T-helper 1 cell treated with Interleukin-12 subunit alpha and Interleukin-12 subunit beta and Interleukin-4 antibody, amounts not matched to agents 30 ng/mL and 1 ng/mL, for 36 hours (primary cell): ENCODE results near the gene ITIH3. TPM values are rescaled to one million over a fixed set of nuclear protein-coding genes. Genes with fewer than 3 reads are reported as not detected.

Experiments
- intact Hi-C: fragments of 100-400 bp; cut with micrococcal nuclease; formaldehyde crosslinking; loops from one replicate; pipeline ENCODE4 v1.15.1; 2024
- total RNA-seq: library from RNA; stranded (reverse); gene quantifications from 2 replicates; pipeline ENCODE4 v1.2.3, GENCODE V29; 2022

The ITIH3 gene
- total RNA-seq, 1 donor from 2014 or later = not detected

DNA sequence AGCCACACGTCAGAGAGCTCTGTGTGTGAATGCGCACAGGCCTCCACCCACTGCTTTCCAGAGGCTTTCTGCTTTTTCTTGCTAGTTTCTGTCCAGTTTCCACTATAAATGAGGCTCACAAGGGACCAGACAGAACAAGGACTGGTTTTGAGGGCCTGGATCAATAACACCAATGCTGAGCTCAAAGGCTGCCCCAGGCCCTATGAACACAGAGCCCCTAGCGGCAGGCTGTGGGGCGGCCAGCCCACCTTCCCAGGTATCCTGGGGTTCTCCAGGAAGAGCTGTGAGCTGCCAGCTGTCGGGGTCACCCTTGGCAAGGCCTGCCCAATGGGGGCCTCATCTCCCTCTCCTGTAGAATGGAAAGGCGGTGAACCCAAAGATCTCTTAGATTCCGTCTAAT is 2.2 kb upstream of the ITIH3 start:
- intact Hi-C loops = no loop called here

DNA sequence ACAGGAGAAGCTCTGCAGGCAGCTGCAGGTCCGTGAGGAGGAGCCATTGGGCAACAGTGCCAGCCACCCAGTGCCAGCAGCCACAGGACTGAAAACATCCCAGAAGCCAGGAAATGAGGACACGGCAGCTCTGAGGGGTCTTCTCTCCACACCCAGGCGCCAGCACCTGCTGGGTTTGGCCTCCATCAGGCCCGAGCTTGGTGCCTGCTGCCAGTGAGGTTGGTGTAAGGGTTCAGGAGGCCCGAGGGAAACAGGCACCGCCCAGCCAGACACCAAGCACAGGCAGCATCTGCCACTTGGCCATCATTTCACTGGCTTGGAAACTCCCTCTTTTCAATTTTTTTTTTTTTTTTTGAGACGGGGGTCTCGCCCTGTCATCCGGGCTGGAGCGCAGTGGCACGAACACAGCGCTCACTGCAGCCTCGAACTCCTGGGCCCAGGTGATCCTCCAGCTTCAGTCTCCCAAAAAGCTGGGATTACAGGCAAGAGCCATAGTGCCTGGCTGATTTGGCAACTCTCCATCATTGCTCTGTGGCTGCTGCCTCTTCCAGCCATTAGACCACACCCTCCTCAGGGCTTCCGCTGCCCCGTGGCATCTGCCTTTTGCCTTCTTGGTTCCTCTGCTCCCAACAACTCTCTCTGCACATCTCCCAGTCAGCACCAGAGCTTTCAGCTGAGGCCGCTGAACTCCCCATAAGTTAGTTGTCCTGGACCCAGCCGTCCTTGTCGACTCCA is 1.5 kb upstream of the ITIH3 start:
- intact Hi-C loops = no loop called here

DNA sequence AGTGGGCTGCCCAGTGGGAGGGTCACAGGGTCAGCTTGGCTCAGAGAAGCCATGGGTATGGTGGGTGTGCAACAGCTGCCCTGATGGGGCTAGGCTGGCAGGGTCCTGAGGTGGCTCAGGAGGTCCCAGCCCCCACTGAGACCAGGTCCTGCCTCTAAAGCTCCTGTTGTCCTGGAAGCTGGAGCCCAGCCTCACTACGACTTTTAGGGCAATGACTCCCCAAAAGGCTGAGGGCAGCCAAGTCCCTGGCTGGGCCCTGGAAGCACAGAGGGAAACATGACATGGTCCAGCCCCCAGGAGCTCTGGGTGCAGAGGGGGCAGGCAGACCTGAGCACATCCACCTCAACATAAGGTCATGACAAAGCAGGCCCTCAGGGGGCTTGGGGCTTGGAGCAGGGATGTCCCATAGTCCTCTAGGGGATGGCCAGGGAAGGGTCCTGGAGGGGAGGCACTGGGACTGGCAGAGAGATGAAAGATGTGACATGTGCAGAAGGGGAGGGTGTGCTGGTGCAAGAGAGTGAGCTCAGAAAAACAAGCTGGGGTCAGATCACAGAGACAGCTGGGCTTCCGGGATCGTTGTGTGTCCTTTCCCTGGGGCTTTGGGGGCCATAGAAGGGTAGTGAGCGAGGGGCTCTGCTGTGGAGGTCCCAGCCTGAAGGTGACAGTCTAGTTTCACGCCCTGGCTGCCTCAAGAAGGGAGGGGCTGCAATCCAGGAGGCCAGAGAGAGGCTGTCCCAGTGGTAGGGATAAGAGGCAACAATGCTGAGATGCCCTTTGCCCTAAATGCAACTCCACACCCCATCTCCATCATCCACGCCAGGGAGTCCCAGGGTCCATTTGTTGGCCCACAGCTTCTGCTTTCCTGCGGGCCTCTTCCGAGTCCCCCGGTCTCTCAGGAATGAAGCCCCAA is 639 bp upstream of the ITIH3 start:
- intact Hi-C loops = no loop called here

DNA sequence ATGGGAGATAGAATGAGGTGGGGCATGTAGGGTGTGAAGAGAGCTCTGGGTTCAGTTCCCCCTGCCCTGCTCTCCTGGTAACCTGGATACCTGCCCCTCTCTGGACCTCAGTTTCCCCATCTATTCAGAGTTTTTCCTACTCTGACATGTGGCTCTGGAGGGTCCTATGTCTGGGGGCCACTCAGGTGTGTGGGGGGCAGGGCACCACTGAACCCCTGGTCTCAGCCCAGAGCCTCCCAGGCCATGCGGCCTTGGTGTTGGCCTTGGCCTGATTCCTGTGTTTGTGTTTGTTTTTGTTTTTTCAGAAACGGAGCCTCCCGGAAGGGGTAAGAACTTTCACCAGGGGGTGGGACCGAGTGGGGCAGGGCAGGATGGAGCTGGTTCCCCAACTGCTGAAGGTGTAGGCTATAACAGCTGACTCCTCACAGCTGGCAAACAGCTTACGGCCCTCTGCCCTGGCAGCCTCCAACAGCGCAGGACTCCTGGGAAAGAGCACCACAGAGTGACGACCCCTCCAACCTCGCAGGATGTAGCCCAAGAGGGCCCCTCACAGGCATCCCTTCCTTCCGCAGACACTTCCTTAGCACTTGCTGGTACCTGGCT is 803 bp downstream of the ITIH3 start:
- intact Hi-C loops = no loop called here

DNA sequence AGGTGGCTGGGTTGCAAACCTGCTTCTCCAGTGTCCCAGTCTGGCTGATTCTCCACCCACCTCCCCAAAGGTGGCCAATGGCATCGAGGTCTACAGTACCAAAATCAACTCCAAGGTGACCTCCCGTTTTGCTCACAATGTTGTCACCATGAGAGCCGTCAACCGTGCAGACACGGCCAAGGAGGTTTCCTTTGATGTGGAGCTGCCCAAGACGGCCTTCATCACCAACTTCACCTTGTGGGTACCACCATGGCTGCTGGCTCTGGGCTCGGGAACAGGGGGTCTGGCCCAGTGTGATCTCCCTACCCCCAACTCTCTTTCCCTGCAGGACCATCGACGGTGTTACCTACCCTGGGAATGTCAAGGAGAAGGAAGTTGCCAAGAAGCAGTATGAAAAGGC is 1.8 kb downstream of the ITIH3 start:
- intact Hi-C loops = no loop called here

DNA sequence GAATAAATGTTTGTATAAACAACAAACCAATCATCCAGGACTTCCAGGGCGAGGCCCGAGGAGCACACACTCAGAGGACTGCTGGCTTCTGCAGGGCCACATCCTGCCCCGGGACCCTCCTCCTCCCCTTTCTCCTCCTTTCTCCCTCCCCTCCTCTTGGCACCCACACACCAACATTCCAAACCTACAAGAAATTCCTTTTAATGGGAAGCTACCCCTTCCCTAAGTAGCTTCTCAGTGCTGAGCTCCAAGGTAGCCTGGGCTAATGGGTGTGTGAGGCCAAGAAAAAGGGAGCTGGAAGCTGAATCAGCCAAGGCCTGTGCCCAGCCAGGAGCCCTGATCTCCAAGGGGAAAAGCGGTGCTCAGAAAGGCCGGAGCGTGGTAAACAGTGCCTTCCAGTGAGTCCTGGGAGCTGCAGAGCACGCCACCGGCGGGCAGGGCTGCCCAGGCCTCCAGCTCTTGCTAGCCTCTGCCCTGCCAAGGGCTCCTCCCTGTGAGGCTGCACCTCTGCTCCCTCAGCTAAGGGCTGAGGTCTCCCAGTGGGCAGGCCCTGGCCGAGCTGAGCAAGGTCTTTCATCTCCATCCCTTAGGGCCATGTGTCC is 3.9 kb downstream of the ITIH3 start:
- intact Hi-C loops = no loop called here

DNA sequence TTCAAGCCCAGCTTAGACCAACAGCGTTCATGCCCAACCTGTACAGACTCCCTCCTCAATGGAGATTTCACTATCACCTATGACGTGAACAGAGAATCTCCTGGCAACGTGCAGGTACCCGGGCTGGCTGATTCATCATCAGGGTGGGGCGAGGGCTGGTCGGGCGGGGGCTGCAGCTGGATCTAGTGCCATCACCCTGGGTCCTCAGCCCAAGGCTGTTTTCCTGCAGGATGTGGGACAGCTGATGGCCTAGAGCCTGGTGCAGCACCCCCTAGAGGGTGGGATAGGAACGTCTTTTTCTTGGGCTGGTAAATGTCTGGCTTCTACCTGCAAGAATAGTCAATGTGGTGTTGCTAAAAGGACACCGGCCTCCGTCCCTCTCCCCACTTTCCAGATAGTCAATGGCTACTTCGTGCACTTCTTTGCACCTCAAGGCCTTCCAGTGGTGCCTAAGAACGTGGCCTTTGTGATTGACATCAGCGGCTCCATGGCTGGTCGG is 4.4 kb downstream of the ITIH3 start:
- intact Hi-C loops = no loop called here

DNA sequence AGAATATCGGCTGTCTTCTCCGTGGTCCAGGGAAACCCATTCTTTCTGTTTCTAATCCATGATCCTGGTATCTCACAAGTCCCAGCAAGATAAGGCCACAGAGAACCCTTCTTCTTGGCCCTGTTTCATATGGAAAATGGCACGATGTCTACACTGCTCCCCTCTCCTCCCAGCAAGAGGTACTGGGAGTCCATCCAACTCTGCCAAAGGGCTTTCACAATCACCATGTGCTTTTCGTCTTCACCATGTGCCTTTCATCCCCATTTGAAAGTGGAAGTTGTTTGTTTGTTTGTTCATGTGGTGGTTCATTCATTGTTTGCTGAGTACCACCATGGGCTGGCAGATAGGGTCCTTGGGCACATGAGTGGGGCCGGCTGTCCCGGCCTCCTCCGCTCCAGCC is 5.5 kb downstream of the ITIH3 start:
- intact Hi-C loops = no loop called here

DNA sequence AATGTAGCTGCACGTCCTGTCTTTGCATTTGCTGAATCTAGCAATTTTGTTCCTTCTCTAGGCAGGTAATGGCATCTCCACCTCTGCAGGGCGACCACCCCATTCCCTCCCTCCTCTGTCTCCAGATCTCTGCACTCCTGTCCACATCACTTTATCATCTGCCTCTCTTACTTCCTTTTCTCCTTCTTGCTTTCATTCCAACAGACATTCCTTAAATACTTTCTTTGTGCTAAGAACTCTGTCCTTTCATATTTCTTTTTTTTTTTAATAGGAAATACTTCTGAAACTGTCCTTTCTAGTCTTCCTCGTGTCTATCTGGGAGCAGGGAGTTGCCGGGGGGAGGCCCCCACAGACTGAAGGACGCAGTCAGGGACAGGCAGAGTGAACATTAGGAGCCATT is 7.2 kb downstream of the ITIH3 start:
- intact Hi-C loops = no loop called here

DNA sequence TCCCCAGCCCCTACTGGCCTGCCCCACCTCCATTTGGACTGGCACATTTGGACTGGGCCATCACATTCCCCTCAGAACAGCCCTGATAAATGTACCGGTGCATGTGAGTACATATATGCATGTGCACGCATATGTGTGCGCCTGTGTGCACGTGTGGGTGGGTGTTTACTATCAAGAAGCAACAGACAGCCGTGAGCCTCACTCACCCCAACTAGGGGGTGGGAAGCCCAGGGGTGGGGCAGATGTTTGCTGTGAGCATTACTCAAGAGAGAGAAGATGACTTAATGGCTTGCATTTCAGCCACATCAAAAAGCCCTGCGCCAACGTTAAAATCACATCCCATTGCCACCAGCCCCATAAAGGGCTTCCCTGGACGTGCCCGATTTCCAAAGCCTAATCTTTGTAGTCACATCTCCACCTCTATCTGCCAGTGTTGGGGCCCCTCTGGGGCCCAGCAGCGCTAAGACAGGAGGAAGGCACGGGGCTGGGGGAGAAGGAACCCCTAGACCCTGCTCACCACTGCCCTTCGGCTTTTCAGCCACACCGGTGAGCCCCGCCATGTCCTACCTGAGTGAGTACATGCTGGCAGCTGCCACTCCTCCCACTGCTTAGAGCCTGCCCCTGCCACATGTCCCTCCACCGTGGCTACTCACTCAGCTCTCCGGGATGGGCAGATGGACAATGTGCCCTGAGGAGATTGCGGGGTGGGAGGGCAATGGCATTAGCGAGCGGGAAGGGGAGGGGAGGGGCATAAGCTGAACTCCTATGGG is 10.9 kb downstream of the ITIH3 start:
- intact Hi-C loops = no loop called here

DNA sequence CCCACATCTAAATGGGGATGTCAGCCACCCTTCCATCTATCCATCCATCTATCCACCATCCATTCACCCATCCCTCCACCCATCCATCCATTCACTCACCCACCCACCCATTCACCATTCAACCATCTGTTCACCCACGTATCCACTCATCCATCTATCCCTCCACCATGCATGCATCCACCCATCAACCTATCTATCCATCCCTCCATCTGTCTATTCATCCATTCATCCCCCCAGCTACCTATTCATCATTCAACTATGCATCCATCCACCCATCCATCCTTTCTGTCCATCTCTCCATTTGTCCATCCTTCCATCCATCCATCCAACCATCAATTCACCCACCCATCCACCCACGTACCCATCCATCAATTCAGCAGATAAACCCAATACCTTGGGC is 14.6 kb downstream of the ITIH3 start:
- intact Hi-C loops = no loop called here

DNA sequence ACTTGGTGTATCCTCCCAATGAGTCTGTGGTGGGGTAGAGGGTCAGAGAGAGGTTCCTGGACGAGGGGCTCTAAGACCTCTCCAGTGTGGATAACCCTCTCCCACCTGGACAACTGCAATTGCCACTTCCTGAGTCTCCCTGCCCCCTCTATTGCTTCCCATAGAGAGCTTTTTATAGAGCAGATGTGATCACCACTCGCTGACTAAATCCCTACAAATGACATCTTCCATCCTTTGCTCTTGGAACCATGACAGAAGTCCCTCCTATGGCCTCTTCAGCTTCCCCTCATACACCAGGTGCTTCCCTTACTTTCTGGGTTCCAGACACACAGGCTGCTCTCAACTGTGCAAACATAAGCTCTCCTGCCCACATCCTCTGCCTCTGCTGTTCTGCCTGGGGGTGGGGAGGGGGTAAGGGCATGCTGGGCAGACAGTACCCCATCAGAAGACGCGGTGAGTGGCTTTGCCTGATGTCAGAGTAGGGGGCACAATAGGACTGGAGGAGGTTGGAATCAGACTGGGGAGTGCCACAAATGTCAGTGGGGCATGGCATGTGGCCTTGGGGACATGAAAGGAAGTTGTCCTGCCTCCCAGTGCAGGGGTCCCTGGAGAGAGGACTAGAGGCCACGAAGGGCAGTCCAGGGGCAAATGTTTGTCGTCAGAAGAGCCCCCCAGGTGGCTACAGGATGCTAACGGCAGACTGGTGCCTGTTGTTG is 15.2 kb downstream of the ITIH3 start:
- intact Hi-C loops = no loop called here

DNA sequence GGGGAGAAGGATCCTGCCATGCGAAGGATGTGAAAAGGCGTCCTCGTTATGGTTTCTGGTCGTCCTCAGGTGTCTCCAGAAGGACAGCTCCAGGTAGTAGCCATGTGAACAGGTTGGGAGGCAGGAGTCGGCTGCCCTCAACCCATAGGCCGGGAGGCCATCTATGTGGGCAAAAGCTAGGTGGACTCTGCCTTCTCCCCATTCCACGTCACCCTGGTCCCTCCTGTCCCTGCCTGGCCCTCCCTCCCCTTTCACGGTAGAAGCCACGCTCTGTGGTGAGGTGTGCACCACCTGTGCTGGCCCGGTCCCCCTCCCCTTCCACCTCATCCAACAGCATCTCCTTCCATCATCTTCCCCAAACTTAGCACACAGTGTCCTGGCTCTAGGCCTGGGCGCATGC is 16.3 kb downstream of the ITIH3 start:
- intact Hi-C loops = no loop called here

DNA sequence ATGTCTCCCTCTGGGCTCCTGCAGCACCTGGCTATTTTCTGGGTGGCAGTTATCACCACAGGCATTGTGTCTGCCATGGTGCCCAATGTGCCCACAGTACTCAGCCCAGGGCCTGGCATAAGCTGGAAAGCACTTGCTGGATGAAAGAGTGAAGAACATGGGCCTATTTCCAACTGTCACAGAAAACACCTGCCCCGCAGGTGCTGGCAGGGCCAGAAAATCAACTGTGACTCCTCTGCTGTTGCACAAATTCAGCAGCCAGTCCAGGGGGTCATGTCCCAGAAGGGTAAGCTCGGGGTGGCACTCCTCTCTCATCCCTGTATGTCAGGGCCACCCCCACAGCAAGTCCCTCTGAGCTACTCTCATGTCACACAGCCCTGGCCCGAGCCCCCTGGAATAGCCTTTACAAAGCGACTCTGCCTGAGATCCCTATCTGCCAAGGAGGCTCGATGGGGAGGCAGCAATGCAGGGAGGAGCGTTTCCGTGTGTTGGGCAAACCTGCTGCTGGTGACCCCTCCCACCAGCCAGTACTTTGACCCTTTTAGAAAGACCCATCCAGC is 16.9 kb downstream of the ITIH3 start:
- intact Hi-C loops = no loop called here

DNA sequence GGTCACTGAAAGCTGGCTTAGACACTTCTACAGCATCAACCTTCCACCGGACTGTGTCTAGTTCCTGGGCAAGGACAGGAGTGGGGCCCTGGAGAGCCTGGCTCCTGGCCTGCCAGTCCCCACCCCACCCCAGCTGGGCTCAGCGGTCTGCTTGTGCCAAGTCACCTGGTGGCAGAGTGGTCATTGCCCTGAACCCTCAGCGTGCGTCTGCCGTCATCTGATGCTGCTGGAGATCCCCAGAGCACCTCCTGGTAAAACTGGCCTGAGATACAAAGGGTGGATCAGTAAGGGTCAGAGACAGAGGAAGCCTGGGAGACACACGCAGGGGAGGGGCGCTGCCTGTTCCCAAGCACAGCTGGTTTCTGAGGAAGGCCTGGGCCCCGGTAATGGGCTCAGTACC is 19.2 kb downstream of the ITIH3 start:
- intact Hi-C loops = no loop called here

DNA sequence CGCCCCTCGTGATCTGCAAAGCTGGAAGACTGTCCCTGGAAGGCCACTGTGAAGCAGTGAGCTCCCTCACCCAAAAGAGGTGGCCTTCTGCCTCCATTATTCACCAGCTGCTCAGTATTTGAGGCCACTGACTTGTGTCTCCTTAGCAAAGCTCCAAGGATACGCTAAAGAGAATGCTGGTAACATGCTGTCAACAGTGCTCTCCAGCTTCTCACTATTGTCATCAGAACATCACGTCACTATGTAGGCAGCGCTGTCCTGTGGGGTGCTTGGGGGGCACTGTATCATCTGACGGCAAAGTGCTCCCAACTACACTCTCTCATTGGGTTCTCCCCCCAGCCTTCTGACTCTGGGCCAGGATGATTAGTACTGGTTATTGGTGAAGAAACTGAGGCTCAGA is 21.6 kb downstream of the ITIH3 start:
- intact Hi-C loops = no loop called here

DNA sequence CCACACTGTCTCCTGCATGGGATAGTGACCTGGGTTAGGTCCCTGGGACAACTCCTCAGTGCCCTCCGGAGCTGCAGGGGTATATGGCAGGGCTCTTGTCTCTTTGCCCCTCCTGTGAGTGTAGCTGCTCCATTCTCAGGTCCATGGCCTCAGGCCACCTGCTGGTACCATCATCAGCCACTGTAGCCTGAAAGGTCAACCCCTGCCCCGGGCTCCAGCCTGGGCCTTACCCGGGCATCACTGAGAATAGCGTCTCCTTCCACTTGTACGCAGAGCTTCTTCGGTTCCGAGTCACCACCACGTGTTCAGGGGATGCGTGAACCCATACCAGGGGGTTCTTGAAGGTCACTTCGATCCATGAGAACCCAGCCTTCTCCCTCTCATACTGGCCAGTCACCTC is 22.1 kb downstream of the ITIH3 start:
- intact Hi-C loops = no loop called here

DNA sequence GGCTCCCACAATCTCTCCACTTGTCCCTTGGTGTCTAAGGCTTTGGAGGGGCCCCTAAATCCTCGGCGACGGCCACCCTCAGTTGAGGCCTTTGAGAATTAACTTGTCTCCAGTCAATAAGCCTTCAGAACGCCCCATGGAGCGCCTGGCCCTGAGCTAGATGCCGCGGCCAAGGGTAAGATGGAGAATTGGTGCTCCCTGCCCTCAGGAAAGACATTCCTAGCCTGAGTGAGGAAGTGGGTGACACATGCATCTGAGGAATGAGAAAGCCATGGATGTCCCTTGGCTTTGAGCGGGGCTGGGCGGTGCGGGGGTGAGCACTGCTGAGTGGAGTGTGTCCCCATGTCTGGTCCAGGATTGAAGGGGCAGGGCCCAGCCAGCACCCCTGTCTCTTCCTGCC is 22.6 kb downstream of the ITIH3 start:
- intact Hi-C loops = no loop called here

DNA sequence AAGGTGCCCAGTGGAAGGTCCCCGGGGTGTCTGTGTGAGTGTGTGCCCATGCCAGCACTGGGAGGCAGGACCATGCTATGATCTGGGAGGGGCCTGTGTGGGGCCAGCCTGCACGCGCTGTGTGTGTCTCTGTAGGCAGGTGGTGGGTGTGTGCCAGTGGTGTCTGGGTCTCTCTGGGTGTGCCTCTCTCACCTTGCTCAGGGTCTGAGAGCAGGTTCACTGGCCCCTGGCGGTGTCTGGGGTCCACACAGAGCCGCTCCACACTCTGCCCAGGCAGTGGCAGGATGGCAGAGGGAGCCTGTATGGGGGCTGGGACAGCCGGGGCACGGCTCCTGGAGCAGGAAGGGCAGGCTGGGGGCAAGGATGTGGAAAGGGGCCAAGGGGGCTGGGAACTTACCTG is 23.3 kb downstream of the ITIH3 start:
- intact Hi-C loops = no loop called here

DNA sequence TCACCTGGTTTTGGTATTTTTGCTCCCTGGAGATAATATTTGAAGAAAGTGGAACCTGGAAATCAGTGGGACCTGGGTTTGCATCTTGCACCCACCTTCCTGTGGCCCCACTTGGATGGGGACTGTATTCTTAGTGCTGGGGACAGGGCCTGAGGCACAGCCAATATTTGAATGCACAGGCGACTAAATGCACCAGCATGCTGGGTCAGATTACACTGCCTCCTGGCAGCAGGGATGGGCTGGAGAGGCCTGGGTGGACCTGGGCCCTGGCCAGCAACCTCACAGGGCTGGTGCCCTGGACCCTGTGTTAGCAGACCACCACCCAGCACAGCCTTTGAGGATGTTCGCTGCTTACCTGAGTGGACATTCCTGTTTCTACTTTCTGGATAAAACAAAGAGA is 25.3 kb downstream of the ITIH3 start:
- intact Hi-C loops = no loop called here
